ENCODE data around the gene FBXL19. TPM values are rescaled to one million over a fixed set of nuclear protein-coding genes. Genes with fewer than 3 reads are reported as not detected.

FBXL19 gene
- total and polyA plus RNA-seq, 2 donors (not counting 1 experiment from before 2014, with no cell fraction given), result 9.0 to 25.0 TPM

GRCh38 chr16:30885196-30885595, 38.2 kb upstream of the FBXL19 start:
- Histone ChIP-seq H3K4me2 (replicated peaks; ENCODE audit: low read depth, low read length, poor library complexity, severe bottlenecking) (peak overlapping the region; percentile 49), H3K4me3 (ENCODE audit: control extremely low read depth in 1 of 5, extremely low read depth in 1 of 5, insufficient read depth in 1 of 5, low read depth in 2 of 5, low read length in 4 of 5) (no peak overlapping the region), H3K27ac (ENCODE audit: low read length in 2 of 2) (peak overlapping the region in 1 of 2 donors; percentile 12), H4K20me1 (ENCODE audit: control insufficient read depth, insufficient read depth, low read length, poor library complexity, severe bottlenecking) (no peaks in the 10 kb centered on the region), H3K36me3 (replicated peaks in 1 of 2; ENCODE audit: control extremely low read depth in 1 of 2, control insufficient read depth in 1 of 2, extremely low read depth in 1 of 2, insufficient read depth in 2 of 2, low read length in 1 of 2) (peaks cover 0 to 19% of the 10 kb centered on the region in 2 experiments), H3K27me3 (replicated peaks in 1 of 4; ENCODE audit: control extremely low read depth in 1 of 4, control insufficient read depth in 3 of 4, insufficient read depth in 4 of 4, low read length in 3 of 4) (no peaks in the 10 kb centered on the region), H3K79me2 (ENCODE audit: control insufficient read depth, insufficient read depth, low read length) (peaks cover 54% of the 10 kb centered on the region), H2AFZ (ENCODE audit: insufficient read depth, low read depth, low read length, poor library complexity, severe bottlenecking) (peak overlapping the region; percentile 45), H3K4me1 (ENCODE audit: control insufficient read depth in 2 of 2, insufficient read depth in 2 of 2, low read length in 2 of 2) (peaks cover 8 to 21% of the 10 kb centered on the region in 2 donors), H3K9ac (ENCODE audit: low read length) (peak overlapping the region; percentile 11), H3K9me3 (ENCODE audit: control extremely low read depth in 1 of 3, control insufficient read depth in 2 of 3, insufficient read depth in 1 of 3, low read length in 2 of 3) (no peaks in the 10 kb centered on the region)
- Mint-ChIP-seq H3K27me3 (no peaks in the 10 kb centered on the region), H3K9me3 (ENCODE audit: insufficient read depth) (no peaks in the 10 kb centered on the region), H3K4me1 (peaks cover 27% of the 10 kb centered on the region), H3K27ac (peak overlapping the region; percentile 51), H3K4me3 (peak overlapping the region; percentile 17)
- ATAC-seq (ENCODE audit: low read depth) (no peak), DNase-seq (no peak)
- TF ChIP-seq CTCF (IDR thresholded peaks at IDR 0.05), result no peak
- no peak for TF ChIP-seq EZH2 (IDR thresholded peaks at IDR 0.05; ENCODE audit: borderline replicate concordance, insufficient read depth, low read depth, low read length, poor library complexity, severe bottlenecking)
- ChIA-PET CTCF (interaction anchor here (1.3 kb wide), 1 partner anchor 17 kb away, joined by 3 read pairs; no protein-coding TSS in a partner anchor), POLR2A (interaction anchor here (1.0 to 1.1 kb wide), 2 partner anchors 9 to 10 kb away, joined by 3 to 4 read pairs; no protein-coding TSS in a partner anchor)
- 97% methylated on average over 6 of the region's 9 CpGs for WGBS (ENCODE audit: insufficient coverage)
- intact Hi-C loops (cut with micrococcal nuclease), result no loop called here

GRCh38 chr16:30886145-30886544, 37.2 kb upstream of the FBXL19 start:
- Histone ChIP-seq H3K4me1 (ENCODE audit: control insufficient read depth in 2 of 2, insufficient read depth in 2 of 2, low read length in 2 of 2) (peaks cover 8 to 21% of the 10 kb centered on the region in 2 donors), H3K79me2 (ENCODE audit: control insufficient read depth, insufficient read depth, low read length) (peaks cover 54% of the 10 kb centered on the region), H2AFZ (ENCODE audit: insufficient read depth, low read depth, low read length, poor library complexity, severe bottlenecking) (no peak overlapping the region), H3K27me3 (replicated peaks in 1 of 4; ENCODE audit: control extremely low read depth in 1 of 4, control insufficient read depth in 3 of 4, insufficient read depth in 4 of 4, low read length in 3 of 4) (no peaks in the 10 kb centered on the region), H3K36me3 (replicated peaks in 1 of 2; ENCODE audit: control extremely low read depth in 1 of 2, control insufficient read depth in 1 of 2, extremely low read depth in 1 of 2, insufficient read depth in 2 of 2, low read length in 1 of 2) (peaks cover 0 to 19% of the 10 kb centered on the region in 2 experiments), H3K4me2 (replicated peaks; ENCODE audit: low read depth, low read length, poor library complexity, severe bottlenecking) (no peak overlapping the region), H4K20me1 (ENCODE audit: control insufficient read depth, insufficient read depth, low read length, poor library complexity, severe bottlenecking) (no peaks in the 10 kb centered on the region), H3K4me3 (ENCODE audit: control extremely low read depth in 1 of 5, extremely low read depth in 1 of 5, insufficient read depth in 1 of 5, low read depth in 2 of 5, low read length in 4 of 5) (no peak overlapping the region), H3K9me3 (ENCODE audit: control extremely low read depth in 1 of 3, control insufficient read depth in 2 of 3, insufficient read depth in 1 of 3, low read length in 2 of 3) (no peaks in the 10 kb centered on the region), H3K9ac (ENCODE audit: low read length) (no peak overlapping the region), H3K27ac (ENCODE audit: low read length in 2 of 2) (no peak overlapping the region)
- WGBS (ENCODE audit: insufficient coverage), result 60% methylated on average over 1 of the region's 1 CpG
- Mint-ChIP-seq H3K27ac (no peak overlapping the region), H3K4me3 (no peak overlapping the region), H3K9me3 (ENCODE audit: insufficient read depth) (no peaks in the 10 kb centered on the region), H3K4me1 (peaks cover 27% of the 10 kb centered on the region), H3K27me3 (no peaks in the 10 kb centered on the region)
- ATAC-seq (ENCODE audit: low read depth), result no peak
- POLR2A ChIA-PET, result interaction anchor here (1.1 kb wide), 1 partner anchor 11 kb away, joined by 3 read pairs; no protein-coding TSS in a partner anchor
- CTCF ChIA-PET, result interaction anchor here (0.6 to 1.3 kb wide), 3 partner anchors 16 to 29 kb away, joined by 3 read pairs; no protein-coding TSS in a partner anchor
- TF ChIP-seq EZH2 (IDR thresholded peaks at IDR 0.05; ENCODE audit: borderline replicate concordance, insufficient read depth, low read depth, low read length, poor library complexity, severe bottlenecking), result no peak
- TF ChIP-seq CTCF (IDR thresholded peaks at IDR 0.05), result no peak
- no peak for DNase-seq
- intact Hi-C loops (cut with micrococcal nuclease), result no loop called here

All from B cell (primary cell).